PFSK-1 (cell line): ENCODE results near the gene CEP85L.

Experiments used
- FOXP2 ChIP-seq: optimal IDR thresholded peaks from 2 replicates; pipeline ENCODE3; 2011; ENCODE audit warnings: borderline replicate concordance, control low read depth, inconsistent platforms; ENCODE audit not compliant: insufficient read depth; ENCODE audit errors: extremely low read length, extremely low read depth
- POLR2AphosphoS5 ChIP-seq: IDR thresholded peaks from 2 replicates; pipeline ENCODE4 v1.6.1; 2012; ENCODE audit warnings: low read depth, mild to moderate bottlenecking, control low read depth, low read length, moderate library complexity
- SIN3A ChIP-seq: IDR thresholded peaks from 2 replicates; pipeline ENCODE4 v1.6.1; 2012; ENCODE audit warnings: mild to moderate bottlenecking, low read length, moderate library complexity, borderline replicate concordance; ENCODE audit not compliant: insufficient read depth
- TAF1 ChIP-seq: IDR thresholded peaks from 2 replicates; pipeline ENCODE4 v1.6.1; 2012; ENCODE audit warnings: low read length, control low read depth, borderline replicate concordance; ENCODE audit not compliant: insufficient read depth
- TF ChIP-seq, protein P1 (sequence below), 2 experiments: IDR thresholded peaks; 2 replicates each; pipeline versions ENCODE4 v1.6.1 to v1.8.0; 2011 to 2012; ENCODE audit warnings: low read depth in 2 of 2, low read length in 2 of 2, control low read depth in 1 of 2, inconsistent platforms in 1 of 2, mild to moderate bottlenecking in 1 of 2, moderate library complexity in 1 of 2; ENCODE audit not compliant: insufficient read depth in 1 of 2

- TF ChIP-seq TAF1 (no peak), SIN3A (no peak), POLR2AphosphoS5 (no peak), FOXP2 (no peak)
- TF ChIP-seq, protein P1, sequence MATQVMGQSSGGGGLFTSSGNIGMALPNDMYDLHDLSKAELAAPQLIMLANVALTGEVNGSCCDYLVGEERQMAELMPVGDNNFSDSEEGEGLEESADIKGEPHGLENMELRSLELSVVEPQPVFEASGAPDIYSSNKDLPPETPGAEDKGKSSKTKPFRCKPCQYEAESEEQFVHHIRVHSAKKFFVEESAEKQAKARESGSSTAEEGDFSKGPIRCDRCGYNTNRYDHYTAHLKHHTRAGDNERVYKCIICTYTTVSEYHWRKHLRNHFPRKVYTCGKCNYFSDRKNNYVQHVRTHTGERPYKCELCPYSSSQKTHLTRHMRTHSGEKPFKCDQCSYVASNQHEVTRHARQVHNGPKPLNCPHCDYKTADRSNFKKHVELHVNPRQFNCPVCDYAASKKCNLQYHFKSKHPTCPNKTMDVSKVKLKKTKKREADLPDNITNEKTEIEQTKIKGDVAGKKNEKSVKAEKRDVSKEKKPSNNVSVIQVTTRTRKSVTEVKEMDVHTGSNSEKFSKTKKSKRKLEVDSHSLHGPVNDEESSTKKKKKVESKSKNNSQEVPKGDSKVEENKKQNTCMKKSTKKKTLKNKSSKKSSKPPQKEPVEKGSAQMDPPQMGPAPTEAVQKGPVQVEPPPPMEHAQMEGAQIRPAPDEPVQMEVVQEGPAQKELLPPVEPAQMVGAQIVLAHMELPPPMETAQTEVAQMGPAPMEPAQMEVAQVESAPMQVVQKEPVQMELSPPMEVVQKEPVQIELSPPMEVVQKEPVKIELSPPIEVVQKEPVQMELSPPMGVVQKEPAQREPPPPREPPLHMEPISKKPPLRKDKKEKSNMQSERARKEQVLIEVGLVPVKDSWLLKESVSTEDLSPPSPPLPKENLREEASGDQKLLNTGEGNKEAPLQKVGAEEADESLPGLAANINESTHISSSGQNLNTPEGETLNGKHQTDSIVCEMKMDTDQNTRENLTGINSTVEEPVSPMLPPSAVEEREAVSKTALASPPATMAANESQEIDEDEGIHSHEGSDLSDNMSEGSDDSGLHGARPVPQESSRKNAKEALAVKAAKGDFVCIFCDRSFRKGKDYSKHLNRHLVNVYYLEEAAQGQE (IDR thresholded peaks at IDR 0.05; ENCODE audit: insufficient read depth in 1 of 2, low read depth in 2 of 2, low read length in 2 of 2) = no peak
Measured at GRCh38 chr6:118451839-118452238, 199.6 kb downstream of the CEP85L start.
